IPS DF 4.7 (cell line): ENCODE measurements around the gene PAX2.

Source experiments
- DNase-seq: peaks from one replicate; pipeline ENCODE4 v3.0.0-alpha.2; 2013; ENCODE audit warnings: low spot score; ENCODE audit errors: extremely low read depth

PAX2 gene

GRCh38 chr10:100786591-100786990, 41.2 kb downstream of the PAX2 start:
- no peak for DNase-seq

- DNase-seq = no peak
These were observed 42.9 kb downstream of the PAX2 start for GRCh38 chr10:100788002-100788903.

GRCh38 chr10:100790761-100791208, 45.4 kb downstream of the PAX2 start:
- no peak for DNase-seq

- no peak for DNase-seq
These were observed 46.1 kb downstream of the PAX2 start for GRCh38 chr10:100791369-100792058.

GRCh38 chr10:100792574-100792973, 47.2 kb downstream of the PAX2 start:
- no peak for DNase-seq

GRCh38 chr10:100793055-100793454, 47.7 kb downstream of the PAX2 start:
- DNase-seq = no peak

DNA sequence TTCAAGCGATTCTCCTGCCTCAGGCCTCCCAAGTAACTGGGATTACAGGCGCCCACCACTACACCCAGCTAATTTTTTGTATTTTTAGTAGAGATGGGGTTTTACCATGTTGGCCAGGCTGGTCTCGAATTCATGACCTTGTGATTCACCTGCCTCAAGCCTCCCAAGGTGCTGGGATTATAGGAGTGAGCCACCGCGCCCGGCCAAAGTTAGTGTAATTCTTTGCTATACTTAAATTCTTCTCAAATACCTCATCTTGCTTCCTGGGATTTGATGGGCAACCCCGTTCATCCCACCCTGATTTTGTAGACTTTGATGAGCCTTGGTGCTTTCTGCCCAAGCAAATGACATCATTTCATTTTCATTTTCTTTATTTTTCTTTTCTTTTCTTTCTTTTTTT, 54.5 kb downstream of the PAX2 start:
- no peak for DNase-seq

DNA sequence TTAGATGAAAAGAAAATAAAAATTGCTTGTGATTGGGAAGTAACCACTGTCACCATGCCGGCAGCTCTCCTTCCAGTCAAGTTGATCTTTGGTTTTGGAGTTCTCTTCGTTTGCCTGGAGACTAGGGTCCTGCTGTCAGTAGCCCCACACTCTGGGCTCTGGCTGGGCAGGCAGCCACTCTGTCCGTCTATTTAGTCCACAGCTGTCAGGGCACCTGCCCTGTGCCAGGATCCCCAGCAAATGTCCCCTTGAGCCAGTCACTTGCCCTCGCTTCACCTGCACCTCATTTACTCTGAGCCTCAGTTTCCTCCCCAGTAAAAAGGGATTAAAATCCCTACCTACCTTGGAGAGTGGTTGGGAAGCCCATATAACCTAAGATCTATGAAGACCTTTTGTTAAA, 55.5 kb downstream of the PAX2 start:
- no peak for DNase-seq

DNA sequence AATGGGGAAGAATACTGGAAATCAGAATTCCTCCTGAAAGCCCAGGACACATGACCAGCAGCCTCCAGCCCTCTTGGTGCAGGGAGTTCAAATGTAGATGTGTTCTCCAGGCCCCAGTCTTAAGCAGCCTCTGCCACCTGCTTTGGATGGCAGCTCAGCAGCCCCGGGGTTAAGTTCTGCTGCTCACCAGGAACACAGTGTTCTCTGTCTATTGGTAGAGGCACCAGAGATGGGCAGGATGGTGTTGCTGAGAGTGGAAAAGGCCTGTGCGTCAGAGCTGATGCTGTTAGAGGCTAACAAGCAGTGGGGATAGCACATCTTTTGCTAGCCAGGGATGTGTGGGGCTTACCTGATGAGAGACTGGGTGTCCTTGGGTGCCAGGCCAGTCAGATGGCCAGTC, 56.8 kb downstream of the PAX2 start:
- no peak for DNase-seq

- DNase-seq = no peak
These were observed 57.2 kb downstream of the PAX2 start for GRCh38 chr10:100802607-100803006.

- no peak for DNase-seq
These were observed 58.1 kb downstream of the PAX2 start for GRCh38 chr10:100803492-100803891.

GRCh38 chr10:100803908-100804307, 58.5 kb downstream of the PAX2 start:
- DNase-seq = no peak

DNA sequence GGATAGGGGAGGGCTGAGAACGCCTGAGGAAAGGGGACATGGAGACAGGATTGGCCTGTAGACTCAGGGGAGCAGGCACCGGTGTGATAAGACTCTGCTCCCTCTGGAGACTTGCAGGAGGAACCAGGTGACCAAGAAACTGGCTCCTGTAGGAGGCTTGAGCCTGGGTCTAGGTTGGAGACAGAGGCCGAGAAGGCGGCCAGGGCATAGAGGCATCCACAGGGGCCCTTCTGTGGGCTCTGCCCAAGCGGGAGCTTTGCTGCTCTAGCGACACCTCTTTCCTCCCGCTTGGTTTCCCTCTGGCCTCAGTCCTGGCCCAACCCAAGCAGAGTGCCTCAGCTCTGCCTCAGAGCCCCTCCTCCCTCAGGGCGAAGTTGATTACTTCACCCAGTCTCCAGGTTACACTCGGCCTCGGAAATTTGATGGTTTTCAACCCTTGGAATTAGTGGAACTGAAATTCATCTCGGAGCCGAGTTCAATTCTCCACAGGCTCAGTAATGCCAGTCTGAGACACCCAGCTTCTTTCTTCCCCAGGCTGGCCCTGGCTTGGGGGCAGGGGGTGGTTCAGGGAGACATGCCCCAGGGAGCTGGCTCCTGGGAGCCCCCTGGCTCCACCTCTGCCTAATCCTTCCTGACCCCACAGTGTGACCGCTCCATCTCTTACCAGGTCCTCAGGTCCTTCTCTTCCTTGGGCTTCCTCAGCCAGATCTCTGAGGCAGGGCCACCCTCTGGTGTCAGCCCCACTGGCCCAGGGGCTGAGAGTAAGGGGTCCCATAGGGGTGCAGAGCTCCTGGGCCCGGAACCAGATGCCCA, 60.4 kb downstream of the PAX2 start:
- DNase-seq = no peak

- DNase-seq = no peak
These were observed 60.9 kb downstream of the PAX2 start for GRCh38 chr10:100806356-100806645.

- DNase-seq = no peak
These were observed 62.0 kb downstream of the PAX2 start for GRCh38 chr10:100807241-100807951.

DNA sequence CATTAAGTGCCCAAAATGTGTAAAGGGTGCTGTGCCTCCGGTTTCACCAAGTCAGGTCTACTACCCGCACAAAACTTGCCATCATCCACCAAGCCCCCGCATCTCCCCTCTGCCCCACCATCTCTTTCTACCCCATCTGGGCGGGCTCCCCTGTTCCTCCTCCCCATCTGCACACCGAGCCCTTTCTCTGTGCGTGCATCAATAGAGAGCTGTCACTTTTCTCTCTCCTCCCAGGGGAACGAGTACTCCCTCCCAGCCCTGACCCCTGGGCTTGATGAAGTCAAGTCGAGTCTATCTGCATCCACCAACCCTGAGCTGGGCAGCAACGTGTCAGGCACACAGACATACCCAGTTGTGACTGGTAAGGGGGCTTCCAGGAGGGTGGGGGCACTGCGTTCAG, 63.5 kb downstream of the PAX2 start:
- DNase-seq = no peak

- no peak for DNase-seq
These were observed 64.9 kb downstream of the PAX2 start for GRCh38 chr10:100810091-100810834.

- no peak for DNase-seq
These were observed 65.4 kb downstream of the PAX2 start for GRCh38 chr10:100810835-100811116.

DNA sequence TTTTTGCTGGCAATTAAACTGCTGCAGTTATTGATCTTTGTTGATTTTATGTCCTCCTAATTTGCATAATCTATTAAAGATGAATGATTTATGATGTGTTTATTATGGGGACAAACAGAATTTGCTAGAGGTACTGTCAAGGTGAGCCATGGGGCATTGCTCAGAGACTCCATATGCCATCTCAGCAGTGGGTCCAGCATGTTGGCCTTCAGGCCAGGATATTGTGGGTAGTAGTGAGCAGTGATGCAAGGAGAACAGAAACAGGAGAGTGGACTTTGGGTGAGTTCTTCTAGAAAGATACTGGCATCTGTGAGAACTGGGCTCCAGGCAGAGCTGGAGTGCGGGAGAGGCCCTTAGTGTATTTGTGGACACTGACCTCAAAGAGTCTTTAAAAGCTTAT, 65.9 kb downstream of the PAX2 start:
- no peak for DNase-seq

DNA sequence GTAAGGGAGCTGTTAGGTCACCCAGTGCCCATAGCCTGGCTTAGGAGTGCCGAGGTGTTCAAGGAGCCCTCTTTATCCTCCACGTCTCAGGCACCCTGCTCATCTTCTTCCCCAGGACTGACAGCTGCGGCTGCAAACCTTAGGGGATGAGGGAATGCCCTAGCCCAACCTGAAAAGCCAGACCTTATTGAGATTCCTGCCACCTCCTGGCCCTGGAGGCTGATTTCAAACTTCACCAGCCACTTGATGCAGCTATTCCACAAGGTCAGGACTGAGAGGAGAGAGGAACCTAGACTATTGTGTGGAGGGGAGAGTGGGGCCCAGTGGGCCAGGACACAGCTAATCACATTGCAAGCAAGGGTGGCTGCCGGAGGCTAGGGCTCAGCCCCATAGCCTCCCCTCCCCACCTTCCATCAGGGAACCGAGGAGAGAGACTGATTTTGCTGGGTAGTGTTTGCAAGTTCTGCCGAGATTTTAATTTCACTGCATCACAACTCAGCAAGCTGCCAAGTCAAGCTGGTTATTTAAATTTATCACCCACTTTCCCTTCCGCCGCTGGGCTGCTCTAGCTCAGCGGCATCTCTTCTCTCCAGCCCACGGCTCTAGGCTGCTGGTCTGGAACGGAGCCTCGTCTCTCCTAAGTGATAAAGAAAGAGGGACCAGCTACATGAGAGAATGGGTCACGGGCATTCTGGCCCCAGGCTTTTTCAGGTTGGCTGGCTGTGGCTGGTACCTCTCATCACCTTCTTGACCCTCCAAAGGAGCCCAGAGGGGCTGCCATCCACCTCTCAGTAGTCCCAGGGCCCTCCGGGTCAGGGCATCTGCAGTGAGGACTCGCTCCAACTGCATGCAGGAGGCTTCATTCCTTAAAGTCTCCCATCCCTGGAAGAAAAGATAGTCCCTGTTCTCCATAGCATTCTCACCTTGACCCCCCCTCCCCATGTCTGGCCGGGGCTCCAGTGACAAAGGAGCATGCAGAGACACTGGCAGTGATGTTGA, 66.7 kb downstream of the PAX2 start:
- DNase-seq = no peak
